ENCODE results near the gene ESPNL. TPM values are rescaled to one million over a fixed set of nuclear protein-coding genes. Genes with fewer than 3 reads are reported as not detected.

ESPNL gene
- total RNA-seq, 4 donors from 2014 or later = 0.14 to 4.4 (median 0.72) TPM

GRCh38 chr2:238084761-238085160, 15.4 kb upstream of the ESPNL start:
- WGBS, 2 donors (ENCODE audit: low coverage in 1 of 2) = 83 to 91% methylated on average over 1 to 7 of the region's 7 CpGs
- intact Hi-C loops (cut with DNase I; ENCODE audit: low total_unique reads) = no loop called here

GRCh38 chr2:238085899-238086298, 14.2 kb upstream of the ESPNL start:
- in situ Hi-C loops (cut with MboI; ENCODE audit: low pct_ligation_motif_present in 1 of 4, low pct_unique_long_range_greater_than_20kb in 1 of 4, low sequenced_read_pairs in 3 of 4) = no loop called here

More at GRCh38 chr2:238084761-238085160, 15.4 kb upstream of the ESPNL start:
- H3K36me3 ChIP-seq = no peaks in the 10 kb centered on the region
- H3K4me3 ChIP-seq = no peak overlapping the region
- no peaks in the 10 kb centered on the region for H3K9me3 ChIP-seq
- H3K4me1 ChIP-seq = no peaks in the 10 kb centered on the region
- no peak for DNase-seq
- no peak overlapping the region for H3K27ac ChIP-seq
- TF ChIP-seq POLR2A (IDR thresholded peaks at IDR 0.05) = no peak
- no peaks in the 10 kb centered on the region for H3K27me3 ChIP-seq
- in situ Hi-C loops (cut with MboI; ENCODE audit: low pct_ligation_motif_present in 1 of 4, low pct_unique_long_range_greater_than_20kb in 1 of 4, low sequenced_read_pairs in 3 of 4) = no loop called here

GRCh38 chr2:238087211-238087610, 12.9 kb upstream of the ESPNL start:
- no peaks in the 10 kb centered on the region for H3K9me3 ChIP-seq
- TF ChIP-seq POLR2AphosphoS5 (IDR thresholded peaks at IDR 0.05) = no peak
- no peak for TF ChIP-seq POLR2A (IDR thresholded peaks at IDR 0.05)
- TF ChIP-seq CTCF (IDR thresholded peaks at IDR 0.05) = no peak
- no peak for TF ChIP-seq EP300 (IDR thresholded peaks at IDR 0.05; ENCODE audit: low read depth)
- DNase-seq = no peak
- H3K27ac ChIP-seq = no peak overlapping the region
- in situ Hi-C loops (cut with MboI; ENCODE audit: low pct_ligation_motif_present in 1 of 4, low pct_unique_long_range_greater_than_20kb in 1 of 4, low sequenced_read_pairs in 3 of 4) (no loop called here), intact Hi-C loops (cut with DNase I; ENCODE audit: low total_unique reads) (no loop called here)
- WGBS, 2 donors (ENCODE audit: low coverage in 1 of 2) = 71 to 86% methylated on average over 2 of the region's 2 CpGs
- H3K27me3 ChIP-seq = no peaks in the 10 kb centered on the region
- no peaks in the 10 kb centered on the region for H3K36me3 ChIP-seq
- no peak overlapping the region for H3K4me3 ChIP-seq
- H3K4me1 ChIP-seq = no peaks in the 10 kb centered on the region

More at GRCh38 chr2:238085899-238086298, 14.2 kb upstream of the ESPNL start:
- Histone ChIP-seq H3K4me3 (no peak overlapping the region), H3K27ac (no peak overlapping the region), H3K4me1 (no peaks in the 10 kb centered on the region), H3K36me3 (no peaks in the 10 kb centered on the region), H3K27me3 (no peaks in the 10 kb centered on the region), H3K9me3 (no peaks in the 10 kb centered on the region)
- 96 to 98% methylated on average over 3 of the region's 3 CpGs for WGBS, 2 donors (ENCODE audit: low coverage in 1 of 2)
- intact Hi-C loops (cut with DNase I; ENCODE audit: low total_unique reads) = no loop called here
- no peak for DNase-seq
- no peak for TF ChIP-seq CTCF (IDR thresholded peaks at IDR 0.05)
- no peak for TF ChIP-seq POLR2A (IDR thresholded peaks at IDR 0.05)
- no peak for TF ChIP-seq POLR2AphosphoS5 (IDR thresholded peaks at IDR 0.05)
- TF ChIP-seq EP300 (IDR thresholded peaks at IDR 0.05; ENCODE audit: low read depth) = no peak

GRCh38 chr2:238090887-238091286, 9.3 kb upstream of the ESPNL start:
- no peaks in the 10 kb centered on the region for H3K36me3 ChIP-seq
- WGBS, 2 donors (ENCODE audit: low coverage in 1 of 2) = 94% methylated on average over 4 of the region's 4 CpGs; no CpG with 5 or more reads in 1 of the 2 donors
- TF ChIP-seq POLR2A (IDR thresholded peaks at IDR 0.05) = no peak
- no peaks in the 10 kb centered on the region for H3K27me3 ChIP-seq
- no peaks in the 10 kb centered on the region for H3K9me3 ChIP-seq
- no peaks in the 10 kb centered on the region for H3K4me1 ChIP-seq
- no peak overlapping the region for H3K4me3 ChIP-seq
- intact Hi-C loops (cut with DNase I; ENCODE audit: low total_unique reads) = no loop called here
- in situ Hi-C loops (cut with MboI; ENCODE audit: low pct_ligation_motif_present in 1 of 4, low pct_unique_long_range_greater_than_20kb in 1 of 4, low sequenced_read_pairs in 3 of 4) = no loop called here
- no peak overlapping the region for H3K27ac ChIP-seq
- no peak for DNase-seq

GRCh38 chr2:238091436-238092060, 8.6 kb upstream of the ESPNL start:
- no peak for TF ChIP-seq CTCF (IDR thresholded peaks at IDR 0.05)
- no peak for TF ChIP-seq POLR2AphosphoS5 (IDR thresholded peaks at IDR 0.05)
- TF ChIP-seq POLR2A (IDR thresholded peaks at IDR 0.05) = no peak
- no peak for TF ChIP-seq EP300 (IDR thresholded peaks at IDR 0.05; ENCODE audit: low read depth)
- no peak overlapping the region for H3K27ac ChIP-seq
- no peak for DNase-seq
- no peaks in the 10 kb centered on the region for H3K36me3 ChIP-seq
- WGBS, 2 donors (ENCODE audit: low coverage in 1 of 2) = 89 to 95% methylated on average over 7 to 16 of the region's 16 CpGs
- in situ Hi-C loops (cut with MboI; ENCODE audit: low pct_ligation_motif_present in 1 of 4, low pct_unique_long_range_greater_than_20kb in 1 of 4, low sequenced_read_pairs in 3 of 4) = no loop called here
- no peak overlapping the region for H3K4me3 ChIP-seq
- intact Hi-C loops (cut with DNase I; ENCODE audit: low total_unique reads) = no loop called here
- no peaks in the 10 kb centered on the region for H3K9me3 ChIP-seq
- no peaks in the 10 kb centered on the region for H3K27me3 ChIP-seq
- no peaks in the 10 kb centered on the region for H3K4me1 ChIP-seq

Data from transverse colon (tissue), 4 donors.